Body of pancreas (tissue), 4 donors: ENCODE results near the gene ZNF460.

Experiments used
- POLR2A ChIP-seq, 3 donors: fragments of 450-650 bp; IDR thresholded peaks; one replicate each; pipeline ENCODE4 v1.6.1; 2016; ENCODE audit warnings: antibody characterized with exemption in 3 of 3, mild to moderate bottlenecking in 2 of 3
- TF ChIP-seq, protein P1 (sequence below), 7 experiments: fragments of 450-650 bp in 4 of 7; fragments of 200-600 bp in 3 of 7; sonication (generic) in 3 of 7; IDR thresholded peaks; one replicate each; pipeline ENCODE4 v1.5.1; 2016 to 2019; ENCODE audit warnings: antibody characterized with exemption in 7 of 7

GRCh38 chr19:57244513-57244912, 35.8 kb upstream of the ZNF460 start:
- TF ChIP-seq, protein P1, sequence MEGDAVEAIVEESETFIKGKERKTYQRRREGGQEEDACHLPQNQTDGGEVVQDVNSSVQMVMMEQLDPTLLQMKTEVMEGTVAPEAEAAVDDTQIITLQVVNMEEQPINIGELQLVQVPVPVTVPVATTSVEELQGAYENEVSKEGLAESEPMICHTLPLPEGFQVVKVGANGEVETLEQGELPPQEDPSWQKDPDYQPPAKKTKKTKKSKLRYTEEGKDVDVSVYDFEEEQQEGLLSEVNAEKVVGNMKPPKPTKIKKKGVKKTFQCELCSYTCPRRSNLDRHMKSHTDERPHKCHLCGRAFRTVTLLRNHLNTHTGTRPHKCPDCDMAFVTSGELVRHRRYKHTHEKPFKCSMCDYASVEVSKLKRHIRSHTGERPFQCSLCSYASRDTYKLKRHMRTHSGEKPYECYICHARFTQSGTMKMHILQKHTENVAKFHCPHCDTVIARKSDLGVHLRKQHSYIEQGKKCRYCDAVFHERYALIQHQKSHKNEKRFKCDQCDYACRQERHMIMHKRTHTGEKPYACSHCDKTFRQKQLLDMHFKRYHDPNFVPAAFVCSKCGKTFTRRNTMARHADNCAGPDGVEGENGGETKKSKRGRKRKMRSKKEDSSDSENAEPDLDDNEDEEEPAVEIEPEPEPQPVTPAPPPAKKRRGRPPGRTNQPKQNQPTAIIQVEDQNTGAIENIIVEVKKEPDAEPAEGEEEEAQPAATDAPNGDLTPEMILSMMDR (IDR thresholded peaks at IDR 0.05), result no peak
- no peak for TF ChIP-seq POLR2A (IDR thresholded peaks at IDR 0.05)
